ENCODE measurements around the gene TPRN. TPM values are rescaled to one million over a fixed set of nuclear protein-coding genes. Genes with fewer than 3 reads are reported as not detected.

The TPRN gene
- polyA plus RNA-seq, 3 donors: 12.8 to 15.5 (median 13.2) TPM

- DNase-seq (ENCODE audit: low read depth in 3 of 3, low spot score in 2 of 3): no peak
Observed at GRCh38 chr9:137225699-137226331, 25.3 kb upstream of the TPRN start.

GRCh38 chr9:137224830-137225694 is 24.5 kb upstream of the TPRN start, which contains the start of gene CYSRT1:
Gene CYSRT1 (plus strand): TSS chr9:137225174. CDS start chr9:137225622, 448 bp downstream.
- no peak for DNase-seq (ENCODE audit: low read depth in 3 of 3, low spot score in 2 of 3)

GRCh38 chr9:137223078-137223970 is 22.8 kb upstream of the TPRN start:
- peak; percentile 90 to 93 (median 92) for DNase-seq (ENCODE audit: low read depth in 3 of 3, low spot score in 2 of 3)

- no peak for DNase-seq (ENCODE audit: low read depth in 3 of 3, low spot score in 2 of 3)
Observed at GRCh38 chr9:137222190-137223077, 21.9 kb upstream of the TPRN start, which contains the start of gene RNF208. Gene RNF208 (minus strand): TSS chr9:137222240. CDS start chr9:137221212, 1,028 bp downstream.

GRCh38 chr9:137221506-137222111 is 21.1 kb upstream of the TPRN start:
- no peak for DNase-seq (ENCODE audit: low read depth in 3 of 3, low spot score in 2 of 3)

GRCh38 chr9:137221095-137221505 is 20.6 kb upstream of the TPRN start:
- DNase-seq (ENCODE audit: low read depth in 3 of 3, low spot score in 2 of 3): no peak

GRCh38 chr9:137220317-137221094 is 20.0 kb upstream of the TPRN start:
- no peak for DNase-seq (ENCODE audit: low read depth in 3 of 3, low spot score in 2 of 3)

- no peak for DNase-seq (ENCODE audit: low read depth in 3 of 3, low spot score in 2 of 3)
Observed at GRCh38 chr9:137219757-137220316, 19.3 kb upstream of the TPRN start.

GRCh38 chr9:137218754-137219271 is 18.3 kb upstream of the TPRN start:
- no peak for DNase-seq (ENCODE audit: low read depth in 3 of 3, low spot score in 2 of 3)

- no peak for DNase-seq (ENCODE audit: low read depth in 3 of 3, low spot score in 2 of 3)
Observed at GRCh38 chr9:137218212-137218753, 17.7 kb upstream of the TPRN start.

GRCh38 chr9:137217276-137218211 is 17.0 kb upstream of the TPRN start:
- DNase-seq (ENCODE audit: low read depth in 3 of 3, low spot score in 2 of 3): no peak

GRCh38 chr9:137216188-137216965 is 15.8 kb upstream of the TPRN start:
- no peak for DNase-seq (ENCODE audit: low read depth in 3 of 3, low spot score in 2 of 3)

GRCh38 chr9:137215196-137215986 is 14.8 kb upstream of the TPRN start:
- DNase-seq (ENCODE audit: low read depth in 3 of 3, low spot score in 2 of 3): no peak

- no peak for DNase-seq (ENCODE audit: low read depth in 3 of 3, low spot score in 2 of 3)
Observed at GRCh38 chr9:137214620-137215019, 14.1 kb upstream of the TPRN start.
